Measurements from ENCODE around the gene SLC37A4. TPM values are rescaled to one million over a fixed set of nuclear protein-coding genes. Genes with fewer than 3 reads are reported as not detected.

SLC37A4 gene
- total and polyA plus RNA-seq, 2 donors, result 8.5 to 9.5 TPM

GRCh38 chr11:119031912-119032280, 1.2 kb upstream of the SLC37A4 start:
- peaks cover 0 to 13% of the 10 kb centered on the region in 2 donors for H3K36me3 ChIP-seq (ENCODE audit: control insufficient read depth in 2 of 2, insufficient read depth in 2 of 2, low read length in 1 of 2)
- no peak for DNase-seq (ENCODE audit: low read depth in 6 of 9, low spot score in 9 of 9)
- no peaks in the 10 kb centered on the region for H3K9me3 ChIP-seq (ENCODE audit: control insufficient read depth in 2 of 2, insufficient read depth in 1 of 2, low read length in 1 of 2)
- H3K27me3 ChIP-seq (ENCODE audit: control insufficient read depth in 2 of 2, insufficient read depth in 1 of 2, low read length in 1 of 2), result no peaks in the 10 kb centered on the region
- peaks cover 3 to 24% of the 10 kb centered on the region in 2 donors for H3K4me1 ChIP-seq (ENCODE audit: control insufficient read depth in 2 of 2, insufficient read depth in 2 of 2, low read length in 2 of 2)
- H3K27ac ChIP-seq (ENCODE audit: low read depth in 1 of 2, low read length in 1 of 2), result no peak overlapping the region
- H3K4me3 ChIP-seq (ENCODE audit: low read length in 2 of 2), result no peak overlapping the region
- 97% methylated on average over 9 of the region's 9 CpGs for WGBS

GRCh38 chr11:119030029-119030328, 698 bp downstream of the SLC37A4 start:
- peak overlapping the region in 1 of 2 donors; percentile 51 for H3K27ac ChIP-seq (ENCODE audit: low read depth in 1 of 2, low read length in 1 of 2)
- peak in 1 of 9 donors; percentile 15 for DNase-seq (ENCODE audit: low read depth in 6 of 9, low spot score in 9 of 9)
- 16% methylated on average over 13 of the region's 13 CpGs for WGBS

GRCh38 chr11:119029340-119030028, 1.2 kb downstream of the SLC37A4 start:
- H3K27ac ChIP-seq (ENCODE audit: low read depth in 1 of 2, low read length in 1 of 2), result no peak overlapping the region
- H3K36me3 ChIP-seq (ENCODE audit: control insufficient read depth in 2 of 2, insufficient read depth in 2 of 2, low read length in 1 of 2), result peaks cover 20 to 31% of the 10 kb centered on the region in 2 donors
- WGBS, result 76% methylated on average over 10 of the region's 10 CpGs
- H3K27me3 ChIP-seq (ENCODE audit: control insufficient read depth in 2 of 2, insufficient read depth in 1 of 2, low read length in 1 of 2), result no peaks in the 10 kb centered on the region
- peak overlapping the region; percentile 69 to 91 for H3K4me3 ChIP-seq (ENCODE audit: low read length in 2 of 2)
- peaks cover 3 to 19% of the 10 kb centered on the region in 2 donors for H3K4me1 ChIP-seq (ENCODE audit: control insufficient read depth in 2 of 2, insufficient read depth in 2 of 2, low read length in 2 of 2)
- H3K9me3 ChIP-seq (ENCODE audit: control insufficient read depth in 2 of 2, insufficient read depth in 1 of 2, low read length in 1 of 2), result no peaks in the 10 kb centered on the region
- DNase-seq (ENCODE audit: low read depth in 6 of 9, low spot score in 9 of 9), result no peak

More at GRCh38 chr11:119030029-119030328, 698 bp downstream of the SLC37A4 start:
- Histone ChIP-seq H3K27me3 (ENCODE audit: control insufficient read depth in 2 of 2, insufficient read depth in 1 of 2, low read length in 1 of 2) (no peaks in the 10 kb centered on the region), H3K36me3 (ENCODE audit: control insufficient read depth in 2 of 2, insufficient read depth in 2 of 2, low read length in 1 of 2) (peaks cover 16 to 27% of the 10 kb centered on the region in 2 donors), H3K4me1 (ENCODE audit: control insufficient read depth in 2 of 2, insufficient read depth in 2 of 2, low read length in 2 of 2) (peaks cover 3 to 22% of the 10 kb centered on the region in 2 donors), H3K4me3 (ENCODE audit: low read length in 2 of 2) (peak overlapping the region; percentile 69 to 91), H3K9me3 (ENCODE audit: control insufficient read depth in 2 of 2, insufficient read depth in 1 of 2, low read length in 1 of 2) (no peaks in the 10 kb centered on the region)

- Histone ChIP-seq H3K4me3 (ENCODE audit: low read length in 2 of 2) (no peak overlapping the region), H3K27ac (ENCODE audit: low read depth in 1 of 2, low read length in 1 of 2) (no peak overlapping the region), H3K27me3 (ENCODE audit: control insufficient read depth in 2 of 2, insufficient read depth in 1 of 2, low read length in 1 of 2) (no peaks in the 10 kb centered on the region), H3K9me3 (ENCODE audit: control insufficient read depth in 2 of 2, insufficient read depth in 1 of 2, low read length in 1 of 2) (no peaks in the 10 kb centered on the region), H3K4me1 (ENCODE audit: control insufficient read depth in 2 of 2, insufficient read depth in 2 of 2, low read length in 2 of 2) (peaks cover 3 to 19% of the 10 kb centered on the region in 2 donors), H3K36me3 (ENCODE audit: control insufficient read depth in 2 of 2, insufficient read depth in 2 of 2, low read length in 1 of 2) (peaks cover 25 to 36% of the 10 kb centered on the region in 2 donors)
- 96% methylated on average over 1 of the region's 1 CpG for WGBS
- no peak for DNase-seq (ENCODE audit: low read depth in 6 of 9, low spot score in 9 of 9)
Measured at GRCh38 chr11:119029069-119029339, 1.7 kb downstream of the SLC37A4 start.

- Histone ChIP-seq H3K4me3 (ENCODE audit: low read length in 2 of 2) (no peak overlapping the region), H3K36me3 (ENCODE audit: control insufficient read depth in 2 of 2, insufficient read depth in 2 of 2, low read length in 1 of 2) (peaks cover 30 to 40% of the 10 kb centered on the region in 2 donors), H3K27me3 (ENCODE audit: control insufficient read depth in 2 of 2, insufficient read depth in 1 of 2, low read length in 1 of 2) (no peaks in the 10 kb centered on the region), H3K9me3 (ENCODE audit: control insufficient read depth in 2 of 2, insufficient read depth in 1 of 2, low read length in 1 of 2) (no peaks in the 10 kb centered on the region), H3K4me1 (ENCODE audit: control insufficient read depth in 2 of 2, insufficient read depth in 2 of 2, low read length in 2 of 2) (peaks cover 3 to 19% of the 10 kb centered on the region in 2 donors), H3K27ac (ENCODE audit: low read depth in 1 of 2, low read length in 1 of 2) (no peak overlapping the region)
- 93% methylated on average over 9 of the region's 9 CpGs for WGBS
- DNase-seq (ENCODE audit: low read depth in 6 of 9, low spot score in 9 of 9), result no peak
Measured at GRCh38 chr11:119028346-119029068, 2.2 kb downstream of the SLC37A4 start.

- Histone ChIP-seq H3K27me3 (ENCODE audit: control insufficient read depth in 2 of 2, insufficient read depth in 1 of 2, low read length in 1 of 2) (no peaks in the 10 kb centered on the region), H3K36me3 (ENCODE audit: control insufficient read depth in 2 of 2, insufficient read depth in 2 of 2, low read length in 1 of 2) (peaks cover 34 to 48% of the 10 kb centered on the region in 2 donors), H3K4me1 (ENCODE audit: control insufficient read depth in 2 of 2, insufficient read depth in 2 of 2, low read length in 2 of 2) (peaks cover 3 to 19% of the 10 kb centered on the region in 2 donors), H3K27ac (ENCODE audit: low read depth in 1 of 2, low read length in 1 of 2) (no peak overlapping the region), H3K4me3 (ENCODE audit: low read length in 2 of 2) (no peak overlapping the region), H3K9me3 (ENCODE audit: control insufficient read depth in 2 of 2, insufficient read depth in 1 of 2, low read length in 1 of 2) (no peaks in the 10 kb centered on the region)
- no peak for DNase-seq (ENCODE audit: low read depth in 6 of 9, low spot score in 9 of 9)
- 98% methylated on average over 9 of the region's 9 CpGs for WGBS
Measured at GRCh38 chr11:119027561-119028345, 2.9 kb downstream of the SLC37A4 start.

- no peak for DNase-seq (ENCODE audit: low read depth in 6 of 9, low spot score in 9 of 9)
- H3K4me3 ChIP-seq (ENCODE audit: low read length in 2 of 2), result no peak overlapping the region
- no peak overlapping the region for H3K27ac ChIP-seq (ENCODE audit: low read depth in 1 of 2, low read length in 1 of 2)
- H3K36me3 ChIP-seq (ENCODE audit: control insufficient read depth in 2 of 2, insufficient read depth in 2 of 2, low read length in 1 of 2), result peaks cover 34 to 55% of the 10 kb centered on the region in 2 donors
- H3K27me3 ChIP-seq (ENCODE audit: control insufficient read depth in 2 of 2, insufficient read depth in 1 of 2, low read length in 1 of 2), result no peaks in the 10 kb centered on the region
- WGBS, result 99% methylated on average over 2 of the region's 2 CpGs
- H3K9me3 ChIP-seq (ENCODE audit: control insufficient read depth in 2 of 2, insufficient read depth in 1 of 2, low read length in 1 of 2), result no peaks in the 10 kb centered on the region
- peaks cover 3 to 19% of the 10 kb centered on the region in 2 donors for H3K4me1 ChIP-seq (ENCODE audit: control insufficient read depth in 2 of 2, insufficient read depth in 2 of 2, low read length in 2 of 2)
Measured at GRCh38 chr11:119026970-119027369, 3.7 kb downstream of the SLC37A4 start.

GRCh38 chr11:119025978-119026766, 4.5 kb downstream of the SLC37A4 start:
- H3K4me1 ChIP-seq (ENCODE audit: control insufficient read depth in 2 of 2, insufficient read depth in 2 of 2, low read length in 2 of 2), result peaks cover 3 to 19% of the 10 kb centered on the region in 2 donors
- H3K4me3 ChIP-seq (ENCODE audit: low read length in 2 of 2), result no peak overlapping the region
- 96% methylated on average over 16 of the region's 16 CpGs for WGBS
- DNase-seq (ENCODE audit: low read depth in 6 of 9, low spot score in 9 of 9), result no peak
- H3K36me3 ChIP-seq (ENCODE audit: control insufficient read depth in 2 of 2, insufficient read depth in 2 of 2, low read length in 1 of 2), result peaks cover 41 to 63% of the 10 kb centered on the region in 2 donors
- H3K27ac ChIP-seq (ENCODE audit: low read depth in 1 of 2, low read length in 1 of 2), result no peak overlapping the region
- H3K9me3 ChIP-seq (ENCODE audit: control insufficient read depth in 2 of 2, insufficient read depth in 1 of 2, low read length in 1 of 2), result no peaks in the 10 kb centered on the region
- no peaks in the 10 kb centered on the region for H3K27me3 ChIP-seq (ENCODE audit: control insufficient read depth in 2 of 2, insufficient read depth in 1 of 2, low read length in 1 of 2)

All from thymus (tissue), 11 donors.